Measurements from ENCODE around the gene ZNF503. TPM values are rescaled to one million over a fixed set of nuclear protein-coding genes. Genes with fewer than 3 reads are reported as not detected.

The ZNF503 gene
- total and polyA plus RNA-seq, 2 experiments from 2014 or later = 0.21 TPM; not detected in 1

DNA sequence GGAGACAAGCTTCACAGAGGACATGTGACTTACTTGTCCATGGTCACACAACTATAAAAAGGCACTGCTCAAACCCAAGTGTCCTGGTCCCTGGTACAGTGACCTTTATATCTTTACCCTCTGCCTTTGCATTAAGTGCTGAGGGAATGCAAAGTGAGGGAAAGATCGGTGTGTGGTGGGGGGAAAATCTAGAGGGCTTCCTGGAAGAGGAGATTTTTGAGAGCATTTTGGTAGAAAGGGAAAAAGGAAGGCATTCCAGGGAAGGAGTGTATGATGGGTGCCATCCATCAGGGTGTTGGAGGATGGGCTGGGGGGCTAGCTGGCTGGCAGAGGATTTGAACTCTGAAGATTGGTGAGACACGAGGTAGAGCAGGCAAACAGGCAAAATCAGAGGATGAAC lies 9.3 kb downstream of the ZNF503 start:
- ATAC-seq (no peak), DNase-seq (ENCODE audit: low spot score) (no peak)
- no peaks in the 10 kb centered on the region for H3K36me3 ChIP-seq (ENCODE audit: insufficient read depth)
- Mint-ChIP-seq H3K27ac (no peak overlapping the region), H3K4me1 (peaks cover 6% of the 10 kb centered on the region), H3K36me3 (ENCODE audit: low read depth) (peaks cover 2% of the 10 kb centered on the region; the same call in 1 of the 3 replicates), H3K9me3 (peaks cover 3% of the 10 kb centered on the region; the same call in 1 of the 3 replicates), H3K4me3 (no peak overlapping the region), H3K27me3 (ENCODE audit: insufficient read depth, low read depth, poor library complexity) (peaks cover 51% of the 10 kb centered on the region)
- H3K4me1 ChIP-seq (ENCODE audit: insufficient read depth) = peaks cover under 1% of the 10 kb centered on the region; the same call in 1 of the 2 replicates
- no peaks in the 10 kb centered on the region for H3K79me2 ChIP-seq (replicated peaks; ENCODE audit: insufficient read depth)
- no peak overlapping the region for H3K4me2 ChIP-seq
- H3K4me3 ChIP-seq = no peak overlapping the region
- H3F3A ChIP-seq (replicated peaks; ENCODE audit: low read depth) = no peaks in the 10 kb centered on the region
- H3K27ac ChIP-seq (ENCODE audit: low read depth) = no peak overlapping the region
- TF ChIP-seq, protein P1, sequence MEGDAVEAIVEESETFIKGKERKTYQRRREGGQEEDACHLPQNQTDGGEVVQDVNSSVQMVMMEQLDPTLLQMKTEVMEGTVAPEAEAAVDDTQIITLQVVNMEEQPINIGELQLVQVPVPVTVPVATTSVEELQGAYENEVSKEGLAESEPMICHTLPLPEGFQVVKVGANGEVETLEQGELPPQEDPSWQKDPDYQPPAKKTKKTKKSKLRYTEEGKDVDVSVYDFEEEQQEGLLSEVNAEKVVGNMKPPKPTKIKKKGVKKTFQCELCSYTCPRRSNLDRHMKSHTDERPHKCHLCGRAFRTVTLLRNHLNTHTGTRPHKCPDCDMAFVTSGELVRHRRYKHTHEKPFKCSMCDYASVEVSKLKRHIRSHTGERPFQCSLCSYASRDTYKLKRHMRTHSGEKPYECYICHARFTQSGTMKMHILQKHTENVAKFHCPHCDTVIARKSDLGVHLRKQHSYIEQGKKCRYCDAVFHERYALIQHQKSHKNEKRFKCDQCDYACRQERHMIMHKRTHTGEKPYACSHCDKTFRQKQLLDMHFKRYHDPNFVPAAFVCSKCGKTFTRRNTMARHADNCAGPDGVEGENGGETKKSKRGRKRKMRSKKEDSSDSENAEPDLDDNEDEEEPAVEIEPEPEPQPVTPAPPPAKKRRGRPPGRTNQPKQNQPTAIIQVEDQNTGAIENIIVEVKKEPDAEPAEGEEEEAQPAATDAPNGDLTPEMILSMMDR (conservative IDR thresholded peaks at IDR 0.05; ENCODE audit: low read depth in 2 of 2) = no peak
- TF ChIP-seq STAT1 (IDR thresholded peaks at IDR 0.05; ENCODE audit: unreplicated experiment) = no peak
- no peak for TF ChIP-seq CREB1 (CRISPR knock-in tag; IDR thresholded peaks at IDR 0.05; ENCODE audit: low read depth)
- TF ChIP-seq ETS1 (IDR thresholded peaks at IDR 0.05) = no peak
- TF ChIP-seq REST (IDR thresholded peaks at IDR 0.05; ENCODE audit: unreplicated experiment) = no peak
- no peak for TF ChIP-seq EZH2phosphoT487 (IDR thresholded peaks at IDR 0.05; ENCODE audit: unreplicated experiment)
- no peak for TF ChIP-seq POLR2AphosphoS5 (IDR thresholded peaks at IDR 0.05; ENCODE audit: low read depth)
- H4K20me1 ChIP-seq (replicated peaks; ENCODE audit: insufficient read depth) = no peaks in the 10 kb centered on the region
- no peak overlapping the region for H2AFZ ChIP-seq
- H3K9me2 ChIP-seq (ENCODE audit: insufficient read depth) = no peaks in the 10 kb centered on the region
- peaks cover 64% of the 10 kb centered on the region for H3K27me3 ChIP-seq (ENCODE audit: insufficient read depth)

DNA sequence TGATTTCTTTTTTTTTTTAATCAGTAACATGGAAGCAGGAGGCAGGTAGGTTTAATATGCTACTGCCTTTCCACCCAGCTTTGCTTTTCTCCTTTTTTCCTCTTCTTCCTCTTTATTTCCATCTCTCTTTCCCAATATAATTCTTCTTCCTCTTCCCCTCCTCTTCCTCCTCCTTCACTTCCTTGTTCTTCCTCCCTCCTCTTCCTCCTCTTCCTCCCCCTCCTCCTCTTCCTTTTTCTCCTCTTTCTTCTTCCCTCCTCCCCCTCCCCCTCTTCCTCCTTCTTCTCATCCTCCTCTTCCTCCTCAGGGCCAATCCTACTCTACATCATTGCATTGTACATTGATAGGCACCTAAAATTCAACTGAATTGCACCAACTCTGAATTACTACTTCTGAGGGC lies 11.4 kb downstream of the ZNF503 start:
- Mint-ChIP-seq H3K4me3 (no peak overlapping the region), H3K9me3 (peaks cover 11% of the 10 kb centered on the region), H3K27me3 (ENCODE audit: insufficient read depth, low read depth, poor library complexity) (peaks cover 30% of the 10 kb centered on the region), H3K36me3 (ENCODE audit: low read depth) (peaks cover 2% of the 10 kb centered on the region; the same call in 2 of the 3 replicates), H3K27ac (no peak overlapping the region), H3K4me1 (peaks cover 6% of the 10 kb centered on the region)
- no peaks in the 10 kb centered on the region; the same call in 1 of the 2 replicates for H3K9me2 ChIP-seq (ENCODE audit: insufficient read depth)
- no peaks in the 10 kb centered on the region for H3K79me2 ChIP-seq (replicated peaks; ENCODE audit: insufficient read depth)
- H3K27me3 ChIP-seq (ENCODE audit: insufficient read depth) = peaks cover 43% of the 10 kb centered on the region
- H4K20me1 ChIP-seq (replicated peaks; ENCODE audit: insufficient read depth) = no peaks in the 10 kb centered on the region
- ATAC-seq (no peak), DNase-seq (ENCODE audit: low spot score) (no peak)
- H3F3A ChIP-seq (replicated peaks; ENCODE audit: low read depth) = no peaks in the 10 kb centered on the region
- no peak overlapping the region for H3K4me3 ChIP-seq
- H3K4me2 ChIP-seq = no peak overlapping the region
- no peak overlapping the region for H3K27ac ChIP-seq (ENCODE audit: low read depth)
- TF ChIP-seq EZH2 (IDR thresholded peaks at IDR 0.05; ENCODE audit: low read depth, unreplicated experiment) = no peak
- TF ChIP-seq, protein P1 (conservative IDR thresholded peaks at IDR 0.05; ENCODE audit: low read depth in 2 of 2) = no peak
- TF ChIP-seq REST (IDR thresholded peaks at IDR 0.05; ENCODE audit: unreplicated experiment) = no peak
- no peaks in the 10 kb centered on the region for H3K36me3 ChIP-seq (ENCODE audit: insufficient read depth)
- no peaks in the 10 kb centered on the region; the same call in 1 of the 2 replicates for H3K4me1 ChIP-seq (ENCODE audit: insufficient read depth)
- H2AFZ ChIP-seq = no peak overlapping the region
